ENCODE measurements around the gene LCP1. TPM values are rescaled to one million over a fixed set of nuclear protein-coding genes. Genes with fewer than 3 reads are reported as not detected.

Gene LCP1
- total and polyA plus RNA-seq, 2 of the 13 experiments (the other 11 are each of a cell fraction or from before 2014, with no cell fraction given): 1.6 TPM

GRCh38 chr13:46109451-46109850, 72.5 kb downstream of the LCP1 start:
- peak; percentile 87 for FAIRE-seq
- ChIA-PET CTCF (ENCODE audit: low intra/inter-chr PET ratio, low total read pairs) (no interaction called here), POLR2A (interaction anchor here (0.9 to 1.1 kb wide), 2 partner anchors 9 to 33 kb away, joined by 3 to 7 read pairs; no protein-coding TSS in a partner anchor)
- in situ Hi-C loops (cut with HindIII; ENCODE audit: extremely low pct_ligation_motif_present, low pct_unique_long_range_greater_than_20kb): no loop called here
- peak overlapping the region; percentile 66 for H3K9ac ChIP-seq (ENCODE audit: insufficient read depth, low read depth, low read length)
- no peaks in the 10 kb centered on the region for H3K36me3 ChIP-seq (replicated peaks in 1 of 2; ENCODE audit: control insufficient read depth in 1 of 2, insufficient read depth in 2 of 2, low read length in 2 of 2)
- peak overlapping the region in 1 of 3 experiments; percentile 31; a peak in 2 of 6 replicates for H3K4me3 ChIP-seq (replicated peaks in 1 of 3; ENCODE audit: insufficient read depth in 1 of 3, low read depth in 2 of 3, low read length in 3 of 3)
- no TSS peak for BruUV-seq (replicated peaks)
- ATAC-seq: peak; percentile 98
- peak overlapping the region; percentile 88 for H3K27ac ChIP-seq (ENCODE audit: extremely low read length, insufficient read depth, low read length)
- H3K9me3 ChIP-seq (ENCODE audit: low read length): no peaks in the 10 kb centered on the region
- intact Hi-C loops (cut with micrococcal nuclease; ENCODE audit: unreplicated experiment): loop anchor here (1.0 to 5.0 kb wide), 3 partner anchors 17 to 57 kb away; partner anchors contain the start of gene ZC3H13
- no peak overlapping the region for H2AFZ ChIP-seq (ENCODE audit: low read length)
- H4K20me1 ChIP-seq (ENCODE audit: insufficient read depth, low read length): no peaks in the 10 kb centered on the region
- H3K4me1 ChIP-seq (ENCODE audit: insufficient read depth, low read length): peaks cover 72% of the 10 kb centered on the region
- peak overlapping the region; percentile 62 for H3K4me2 ChIP-seq (ENCODE audit: low read depth, low read length)
- no peaks in the 10 kb centered on the region for H3K27me3 ChIP-seq (ENCODE audit: control insufficient read depth in 1 of 2, insufficient read depth in 2 of 2, low read length in 2 of 2)
- H3K79me2 ChIP-seq (ENCODE audit: insufficient read depth, low read length): peaks cover 6% of the 10 kb centered on the region
- DNase-seq (ENCODE audit: low spot score): peak; percentile 97
- WGBS (ENCODE audit: low lambda C conversion rate): 4% methylated on average over 4 of the region's 4 CpGs
- TF ChIP-seq ZFP91 (CRISPR knock-in tag; IDR thresholded peaks at IDR 0.05; ENCODE audit: borderline replicate concordance): no peak
- TF ChIP-seq IKZF1 (IDR thresholded peaks at IDR 0.05): no peak
- peak; percentile 83; the same call in 1 of the 2 replicates for TF ChIP-seq IKZF5 (CRISPR knock-in tag; IDR thresholded peaks at IDR 0.05)
- no peak for TF ChIP-seq ZNF607 (CRISPR knock-in tag; IDR thresholded peaks at IDR 0.05; ENCODE audit: borderline replicate concordance)
- peak; percentile 63; the same call in 1 of the 2 replicates for TF ChIP-seq POLR2AphosphoS5 (IDR thresholded peaks at IDR 0.05; ENCODE audit: low read depth, low read length)
- no peak for TF ChIP-seq PRMT3 (CRISPR knock-in tag; IDR thresholded peaks at IDR 0.05; ENCODE audit: borderline replicate concordance, low read depth)
- TF ChIP-seq ZFP62 (CRISPR knock-in tag; IDR thresholded peaks at IDR 0.05): no peak
- TF ChIP-seq PCBP2 (optimal IDR thresholded peaks at IDR 0.05; ENCODE audit: low read depth, low read length, poor library complexity, severe bottlenecking): no peak
- no peak for TF ChIP-seq HMGXB4 (CRISPR knock-in tag; IDR thresholded peaks at IDR 0.05; ENCODE audit: borderline replicate concordance in 1 of 2, low read depth in 1 of 2)
- no peak for TF ChIP-seq ZNF562 (CRISPR knock-in tag; IDR thresholded peaks at IDR 0.05; ENCODE audit: borderline replicate concordance)
- no peak for TF ChIP-seq ZBTB14 (CRISPR knock-in tag; IDR thresholded peaks at IDR 0.05)
- no peak for TF ChIP-seq SRF (IDR thresholded peaks at IDR 0.05; ENCODE audit: low read depth, low read length)
- TF ChIP-seq ZNF543 (CRISPR knock-in tag; IDR thresholded peaks at IDR 0.05): no peak
- TF ChIP-seq JDP2 (CRISPR knock-in tag; IDR thresholded peaks at IDR 0.05; ENCODE audit: borderline replicate concordance): no peak
